ENCODE measurements around the gene HTR2A.

Gene HTR2A

GRCh38 chr13:46804391-46804815 lies 92.5 kb downstream of the HTR2A start:
- DNase-seq: no peak

GRCh38 chr13:46803586-46803985 lies 93.3 kb downstream of the HTR2A start:
- no peak for DNase-seq

- DNase-seq: no peak
Observed at GRCh38 chr13:46801858-46802257, 95.0 kb downstream of the HTR2A start.

- DNase-seq: no peak
Observed at GRCh38 chr13:46799139-46799538, 97.7 kb downstream of the HTR2A start.

- DNase-seq: peak; percentile 2
Observed at GRCh38 chr13:46797501-46798237, 99.2 kb downstream of the HTR2A start.

GRCh38 chr13:46796515-46797474 lies 100.1 kb downstream of the HTR2A start, which contains the start of gene ESD:
Gene ESD, minus strand, starts transcription at chr13:46797161. Its CDS starts 5,748 bp downstream, at chr13:46791413.
- DNase-seq: peak; percentile 97

- DNase-seq: no peak
Observed at GRCh38 chr13:46796129-46796514, 100.7 kb downstream of the HTR2A start.

GRCh38 chr13:46795321-46795720 lies 101.5 kb downstream of the HTR2A start:
- DNase-seq: no peak

- DNase-seq: no peak
Observed at GRCh38 chr13:46783504-46783903, 113.3 kb downstream of the HTR2A start.

- DNase-seq: no peak
Observed at GRCh38 chr13:46782691-46783090, 114.2 kb downstream of the HTR2A start.

GRCh38 chr13:46782066-46782465 lies 114.8 kb downstream of the HTR2A start:
- no peak for DNase-seq

Data from CD4-positive, alpha-beta T cell treated with Interleukin-17A for 4 hours (primary cell).